A673 (cell line): Measurements from ENCODE around the gene ANGPT4.

Experiments
- EZH2 ChIP-seq: fragments of 200-600 bp; sonication (generic); IDR thresholded peaks from 2 replicates; pipeline ENCODE4 v1.6.1; 2017; ENCODE audit warnings: borderline replicate concordance, low read depth, mild to moderate bottlenecking, mixed read lengths, antibody characterized with exemption, low read length; ENCODE audit not compliant: poor library complexity, severe bottlenecking
- TF ChIP-seq, protein P1 (sequence below): fragments of 300-800, 200-600 bp; sonication (generic); conservative IDR thresholded peaks from 2 replicates; pipeline ENCODE4 v1.5.1; 2017; ENCODE audit warnings: low read depth, mild to moderate bottlenecking, antibody characterized with exemption, low read length, moderate library complexity, mixed read lengths

DNA sequence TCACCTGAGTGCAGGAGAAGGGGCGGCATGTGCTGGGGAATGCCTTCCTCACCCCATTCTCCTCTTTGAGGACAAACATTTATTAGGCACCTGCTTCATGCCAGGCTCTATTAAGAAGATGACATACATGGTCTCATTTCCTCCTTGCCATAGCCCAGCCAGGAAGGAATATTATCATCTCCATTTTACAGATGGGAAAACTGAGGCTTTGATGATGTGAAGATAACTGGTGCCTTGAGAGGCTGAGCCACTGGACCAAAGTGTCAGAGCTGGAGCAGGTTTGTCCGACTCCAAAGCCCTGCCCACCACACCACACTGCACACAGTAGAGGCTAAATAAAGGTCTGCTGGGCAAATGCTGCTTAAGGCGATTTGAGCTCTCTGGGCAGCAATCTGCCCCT lies 45.4 kb downstream of the ANGPT4 start:
- TF ChIP-seq, protein P1, sequence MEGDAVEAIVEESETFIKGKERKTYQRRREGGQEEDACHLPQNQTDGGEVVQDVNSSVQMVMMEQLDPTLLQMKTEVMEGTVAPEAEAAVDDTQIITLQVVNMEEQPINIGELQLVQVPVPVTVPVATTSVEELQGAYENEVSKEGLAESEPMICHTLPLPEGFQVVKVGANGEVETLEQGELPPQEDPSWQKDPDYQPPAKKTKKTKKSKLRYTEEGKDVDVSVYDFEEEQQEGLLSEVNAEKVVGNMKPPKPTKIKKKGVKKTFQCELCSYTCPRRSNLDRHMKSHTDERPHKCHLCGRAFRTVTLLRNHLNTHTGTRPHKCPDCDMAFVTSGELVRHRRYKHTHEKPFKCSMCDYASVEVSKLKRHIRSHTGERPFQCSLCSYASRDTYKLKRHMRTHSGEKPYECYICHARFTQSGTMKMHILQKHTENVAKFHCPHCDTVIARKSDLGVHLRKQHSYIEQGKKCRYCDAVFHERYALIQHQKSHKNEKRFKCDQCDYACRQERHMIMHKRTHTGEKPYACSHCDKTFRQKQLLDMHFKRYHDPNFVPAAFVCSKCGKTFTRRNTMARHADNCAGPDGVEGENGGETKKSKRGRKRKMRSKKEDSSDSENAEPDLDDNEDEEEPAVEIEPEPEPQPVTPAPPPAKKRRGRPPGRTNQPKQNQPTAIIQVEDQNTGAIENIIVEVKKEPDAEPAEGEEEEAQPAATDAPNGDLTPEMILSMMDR: no peak
- no peak for TF ChIP-seq EZH2
